SK-N-SH (cell line): ENCODE results near the gene GJD3. TPM values are rescaled to one million over a fixed set of nuclear protein-coding genes. Genes with fewer than 3 reads are reported as not detected.

ENCODE experiments used
- CTCF ChIA-PET: fragments of 300-600, 350-600 bp; formaldehyde crosslinking; extraction: SDS; loops from one replicate; lab custom pipeline; 2021; lab: Yijun Ruan, JAX
- POLR2A ChIA-PET: fragments of 350-600 bp; sonication (Branson Sonifier 250); formaldehyde crosslinking; extraction: SDS; loops from one replicate; lab custom pipeline; 2020; ENCODE audit warnings: antibody characterized with exemption, inconsistent platforms; lab: Yijun Ruan, JAX
- DNase-seq: peaks from one replicate; pipeline ENCODE4 v3.0.0; 2012
- H2AFZ ChIP-seq: fragments of 200-600 bp; sonication (generic); 2 replicates; pipeline ENCODE4 v1.8.1; 2016; ENCODE audit warnings: antibody characterized with exemption, mild to moderate bottlenecking, low read depth
- H3F3A ChIP-seq: fragments of 200-600 bp; sonication (generic); replicated peaks from 2 replicates; pipeline ENCODE3; 2016; ENCODE audit warnings: antibody characterized with exemption, mild to moderate bottlenecking; ENCODE audit not compliant: insufficient read depth
- H3K27ac ChIP-seq, 2 experiments: fragments of 200-500 bp in 1 of 2; fragments of 200-600 bp in 1 of 2; sonication (Bioruptor generic) in 1 of 2; sonication (generic), shearing (Covaris generic) in 1 of 2; 2 replicates each; pipeline versions ENCODE4 v1.5.1 to v1.6.1; 2014 to 2016; ENCODE audit warnings: low read depth in 2 of 2, inconsistent platforms in 1 of 2, low read length in 1 of 2, mild to moderate bottlenecking in 1 of 2, mixed read lengths in 1 of 2
- H3K27me3 ChIP-seq: fragments of 200-600 bp; sonication (generic), shearing (Covaris generic); 2 replicates; pipeline ENCODE4 v1.6.1; 2016; ENCODE audit warnings: mixed run types; ENCODE audit not compliant: insufficient read depth
- H3K36me3 ChIP-seq, 2 experiments: fragments of 200-500 bp in 1 of 2; fragments of 200-600 bp in 1 of 2; sonication (Bioruptor generic) in 1 of 2; sonication (generic) in 1 of 2; replicated peaks in 1 of 2; 2 replicates each; pipeline versions ENCODE3 to v1.5.1; 2014 to 2016; ENCODE audit warnings: low read length in 1 of 2, mild to moderate bottlenecking in 1 of 2; ENCODE audit not compliant: insufficient read depth in 2 of 2, control insufficient read depth in 1 of 2
- H3K4me1 ChIP-seq, 2 experiments: fragments of 200-500 bp in 1 of 2; fragments of 200-600 bp in 1 of 2; sonication (Bioruptor generic) in 1 of 2; sonication (generic), shearing (Covaris generic) in 1 of 2; 2 replicates each; pipeline versions ENCODE4 v1.5.1 to v1.6.1; 2014 to 2016; ENCODE audit warnings: low read depth in 1 of 2, low read length in 1 of 2, mixed run types in 1 of 2; ENCODE audit not compliant: insufficient read depth in 2 of 2, control insufficient read depth in 1 of 2
- H3K4me2 ChIP-seq: fragments of 200-600 bp; sonication (generic), shearing (Covaris generic); 2 replicates; pipeline ENCODE4 v1.6.1; 2017; ENCODE audit warnings: mixed run types
- H3K4me3 ChIP-seq, 2 experiments: fragments of 200-500 bp in 1 of 2; fragments of 200-600 bp in 1 of 2; sonication (Bioruptor generic) in 1 of 2; sonication (generic), shearing (Covaris generic) in 1 of 2; 2 replicates each; pipeline versions ENCODE4 v1.5.1 to v1.8.1; 2014 to 2016; ENCODE audit warnings: low read depth in 2 of 2, inconsistent platforms in 1 of 2, low read length in 1 of 2, mild to moderate bottlenecking in 1 of 2, mixed read lengths in 1 of 2, moderate library complexity in 1 of 2
- H3K79me2 ChIP-seq: fragments of 200-600 bp; sonication (generic); 2 replicates; pipeline ENCODE4 v1.8.1; 2017; ENCODE audit warnings: mild to moderate bottlenecking; ENCODE audit not compliant: insufficient read depth
- H3K9ac ChIP-seq: fragments of 200-600 bp; sonication (generic); 2 replicates; pipeline ENCODE4 v1.6.1; 2017; ENCODE audit warnings: mixed run types
- H3K9me2 ChIP-seq: fragments of 200-600 bp; sonication (generic); 2 replicates; pipeline ENCODE4 v1.6.1; 2017; ENCODE audit warnings: mixed run types
- H3K9me3 ChIP-seq: fragments of 200-600 bp; sonication (generic); 2 replicates; pipeline ENCODE4 v1.6.1; 2017; ENCODE audit warnings: mixed run types, mild to moderate bottlenecking, moderate library complexity
- H4K20me1 ChIP-seq: fragments of 200-600 bp; sonication (generic); 2 replicates; pipeline ENCODE4 v1.6.1; 2017; ENCODE audit warnings: mild to moderate bottlenecking, mixed run types; ENCODE audit not compliant: insufficient read depth
- FOXJ3 ChIP-seq: sonication (generic); formaldehyde crosslinking; IDR thresholded peaks from 2 replicates; pipeline ENCODE4 v1.5.1; 2020; ENCODE audit warnings: mild to moderate bottlenecking, missing genetic modification reagents
- FOXM1 ChIP-seq: IDR thresholded peaks from 2 replicates; pipeline ENCODE4 v1.4.0; 2012; ENCODE audit warnings: low read depth, mild to moderate bottlenecking
- GATA2 ChIP-seq: sonication (generic); formaldehyde crosslinking; IDR thresholded peaks from 2 replicates; pipeline ENCODE4 v1.5.0; 2020; ENCODE audit warnings: mild to moderate bottlenecking, missing genetic modification reagents
- IRF3 ChIP-seq: fragments of 150-350 bp; IDR thresholded peaks from 2 replicates; pipeline ENCODE4 v1.6.1; 2016; ENCODE audit warnings: mild to moderate bottlenecking, low read depth, low read length
- NFIC ChIP-seq: IDR thresholded peaks from 2 replicates; pipeline ENCODE4 v1.4.0; 2012; ENCODE audit warnings: borderline replicate concordance
- RAD21 ChIP-seq: IDR thresholded peaks from 2 replicates; pipeline ENCODE4 v1.6.1; 2012; ENCODE audit warnings: mild to moderate bottlenecking, low read length
- REST ChIP-seq: IDR thresholded peaks from 2 replicates; pipeline ENCODE4 v1.6.1; 2012; ENCODE audit warnings: mild to moderate bottlenecking, low read depth, low read length, moderate library complexity
- RXRA ChIP-seq: IDR thresholded peaks from 2 replicates; pipeline ENCODE4 v1.4.0; 2012; ENCODE audit warnings: low read depth, mild to moderate bottlenecking, borderline replicate concordance
- SIN3A ChIP-seq: IDR thresholded peaks from 2 replicates; pipeline ENCODE4 v1.6.1; 2012; ENCODE audit warnings: low read depth, mild to moderate bottlenecking, low read length, moderate library complexity, borderline replicate concordance
- WGBS: methylation state at CpG from one replicate; pipeline ENCODE4 v1.1.6; 2017; ENCODE audit warnings: low lambda C conversion rate; 5-methylcytosine and 5-hydroxymethylcytosine counted together
- polyA plus RNA-seq, 3 experiments: library from polyadenylated mRNA; depleted of rRNA; stranded (reverse); fragments of >200 nt; gene quantifications; 2 replicates each; pipeline ENCODE4 v1.2.3, GENCODE V29; 2012

Gene GJD3
- polyA plus RNA-seq, 1 of the 3 experiments (the other 2 are of a cell fraction) = not detected

GRCh38 chr17:40366076-40366860, 1.7 kb upstream of the GJD3 start:
- no peak overlapping the region for H3K27ac ChIP-seq
- no peak for TF ChIP-seq REST
- TF ChIP-seq SIN3A = no peak
- no peak for TF ChIP-seq GATA2 (CRISPR knock-in tag)
- TF ChIP-seq RAD21 = no peak
- no peak for TF ChIP-seq FOXM1
- TF ChIP-seq FOXJ3 = no peak
- no peak for TF ChIP-seq RXRA
- no peak for TF ChIP-seq NFIC
- TF ChIP-seq IRF3 = no peak
- H3K27me3 ChIP-seq = no peaks in the 10 kb centered on the region
- no peak overlapping the region for H3K4me3 ChIP-seq
- no peaks in the 10 kb centered on the region for H3K9me3 ChIP-seq
- no peak overlapping the region for H3K9ac ChIP-seq
- no peaks in the 10 kb centered on the region for H4K20me1 ChIP-seq
- no peak overlapping the region for H2AFZ ChIP-seq
- H3K4me2 ChIP-seq = no peak overlapping the region
- DNase-seq = no peak
- 97% methylated on average over 17 of the region's 18 CpGs for WGBS
- CTCF ChIA-PET = interaction anchor here (0.9 to 57.6 kb wide), 11 partner anchors 9 to 192 kb away, joined by 3 to 1706 read pairs (median 4); partner anchors contain the start of genes CCR7, CDC6, RARA and TOP2A
- H3K4me1 ChIP-seq = peaks cover 0 to 15% of the 10 kb centered on the region in 2 experiments; a peak in 1 of 4 replicates
- POLR2A ChIA-PET = no interaction called here
- H3K79me2 ChIP-seq = no peaks in the 10 kb centered on the region
- H3K36me3 ChIP-seq = no peaks in the 10 kb centered on the region
- no peaks in the 10 kb centered on the region for H3K9me2 ChIP-seq
- no peaks in the 10 kb centered on the region for H3F3A ChIP-seq

GRCh38 chr17:40364906-40365305, 369 bp upstream of the GJD3 start:
- 96% methylated on average over 7 of the region's 9 CpGs for WGBS
- H4K20me1 ChIP-seq = no peaks in the 10 kb centered on the region
- no peak overlapping the region for H3K4me3 ChIP-seq
- H3K27ac ChIP-seq = no peak overlapping the region
- no peaks in the 10 kb centered on the region for H3K27me3 ChIP-seq
- H2AFZ ChIP-seq = no peak overlapping the region
- no peak overlapping the region for H3K9ac ChIP-seq
- POLR2A ChIA-PET = interaction anchor here (0.6 kb wide), 1 partner anchor 23 kb away, joined by 3 read pairs; no protein-coding TSS in a partner anchor
- CTCF ChIA-PET = interaction anchor here (0.8 to 57.6 kb wide), 11 partner anchors 10 to 193 kb away, joined by 3 to 1706 read pairs (median 6); partner anchors contain the start of genes CCR7, CDC6, RARA and TOP2A
- no peak for DNase-seq
- no peak overlapping the region for H3K4me2 ChIP-seq
- no peaks in the 10 kb centered on the region for H3K9me3 ChIP-seq
- H3K36me3 ChIP-seq = no peaks in the 10 kb centered on the region
- peaks cover 0 to 15% of the 10 kb centered on the region in 2 experiments; a peak in 1 of 4 replicates for H3K4me1 ChIP-seq
- TF ChIP-seq NFIC = no peak
- no peak for TF ChIP-seq SIN3A
- TF ChIP-seq, all 33 proteins: peak for 0
- no peaks in the 10 kb centered on the region for H3K79me2 ChIP-seq
- H3K9me2 ChIP-seq = no peaks in the 10 kb centered on the region
- H3F3A ChIP-seq = no peaks in the 10 kb centered on the region
